Liver (tissue), 9 donors: ENCODE data around the gene RAB29. TPM values are rescaled to one million over a fixed set of nuclear protein-coding genes. Genes with fewer than 3 reads are reported as not detected.

Experiments
- DNase-seq: peaks from one replicate; pipeline ENCODE4 v3.0.0-alpha.2; 2017; ENCODE audit warnings: low spot score
- H3K27ac ChIP-seq, 2 donors: one replicate each; pipeline ENCODE4 v1.7.0; 2013; ENCODE audit warnings: inconsistent platforms in 2 of 2, low read length in 2 of 2, control low read depth in 1 of 2, low read depth in 1 of 2, mild to moderate bottlenecking in 1 of 2
- H3K27me3 ChIP-seq, 4 donors: one replicate each; pipeline versions ENCODE4 v1.6.1 to v1.7.0; 2013; ENCODE audit warnings: low read length in 3 of 4, inconsistent platforms in 1 of 4, mild to moderate bottlenecking in 1 of 4, moderate library complexity in 1 of 4; ENCODE audit not compliant: control insufficient read depth in 4 of 4, insufficient read depth in 4 of 4
- H3K36me3 ChIP-seq, 4 donors: one replicate each; pipeline versions ENCODE4 v1.6.1 to v1.7.0; 2013; ENCODE audit warnings: low read length in 3 of 4, mild to moderate bottlenecking in 3 of 4, low read depth in 1 of 4, moderate library complexity in 1 of 4; ENCODE audit not compliant: control insufficient read depth in 4 of 4, insufficient read depth in 3 of 4
- H3K4me1 ChIP-seq, 4 donors: one replicate each; pipeline versions ENCODE4 v1.6.1 to v1.7.0; 2013; ENCODE audit warnings: low read length in 3 of 4, mild to moderate bottlenecking in 3 of 4, moderate library complexity in 1 of 4; ENCODE audit not compliant: control insufficient read depth in 4 of 4, insufficient read depth in 4 of 4
- H3K4me3 ChIP-seq, 3 donors: one replicate each; pipeline versions ENCODE4 v1.6.1 to v1.7.0; 2013; ENCODE audit warnings: low read length in 3 of 3, control low read depth in 1 of 3, low read depth in 1 of 3, mild to moderate bottlenecking in 1 of 3
- H3K9ac ChIP-seq, 2 donors: one replicate each; pipeline ENCODE4 v1.7.0; 2013; ENCODE audit warnings: low read length in 2 of 2, mild to moderate bottlenecking in 2 of 2, moderate library complexity in 2 of 2, control low read depth in 1 of 2, low read depth in 1 of 2
- H3K9me3 ChIP-seq, 4 donors: one replicate each; pipeline versions ENCODE4 v1.6.1 to v1.7.0; 2013; ENCODE audit warnings: low read length in 3 of 4; ENCODE audit not compliant: control insufficient read depth in 4 of 4
- ATF3 ChIP-seq: IDR thresholded peaks from 2 replicates; pipeline ENCODE4 v1.6.1; 2016; ENCODE audit warnings: antibody characterized with exemption
- CTCF ChIP-seq: fragments of 150-350 bp; IDR thresholded peaks from 2 replicates; pipeline ENCODE4 v1.5.1; 2017; ENCODE audit warnings: improper control_type of control experiment, low read depth, low read length; ENCODE audit not compliant: missing input control
- EGR1 ChIP-seq, 2 donors: IDR thresholded peaks; 2 replicates each; pipeline ENCODE4 v1.6.1; 2016 to 2018; ENCODE audit warnings: antibody characterized with exemption in 2 of 2, low read depth in 2 of 2
- FOXA1 ChIP-seq: IDR thresholded peaks from 2 replicates; pipeline ENCODE4 v1.6.1; 2016; ENCODE audit warnings: antibody characterized with exemption
- FOXA2 ChIP-seq: IDR thresholded peaks from 2 replicates; pipeline ENCODE4 v1.6.1; 2016; ENCODE audit warnings: antibody characterized with exemption
- GABPA ChIP-seq, 2 donors: IDR thresholded peaks in 1 of 2; conservative IDR thresholded peaks in 1 of 2; 2 replicates each; pipeline ENCODE4 v1.6.1; 2016; ENCODE audit warnings: antibody characterized with exemption in 2 of 2, mild to moderate bottlenecking in 1 of 2, moderate library complexity in 1 of 2
- HNF4A ChIP-seq, 2 donors: conservative IDR thresholded peaks; 2 replicates each; pipeline ENCODE4 v1.6.1; 2016; ENCODE audit warnings: antibody characterized with exemption in 2 of 2, mild to moderate bottlenecking in 2 of 2
- HNF4G ChIP-seq: IDR thresholded peaks from 2 replicates; pipeline ENCODE4 v1.6.1; 2016; ENCODE audit warnings: antibody characterized with exemption
- JUND ChIP-seq, 2 donors: IDR thresholded peaks; 2 replicates each; pipeline ENCODE4 v1.6.1; 2016; ENCODE audit warnings: antibody characterized with exemption in 2 of 2
- MAX ChIP-seq: IDR thresholded peaks from 2 replicates; pipeline ENCODE4 v1.6.1; 2016; ENCODE audit warnings: antibody characterized with exemption
- NR2F2 ChIP-seq: IDR thresholded peaks from 2 replicates; pipeline ENCODE4 v1.6.1; 2016; ENCODE audit warnings: antibody characterized with exemption
- RAD21 ChIP-seq, 2 donors: IDR thresholded peaks; 2 replicates each; pipeline ENCODE4 v1.6.1; 2016; ENCODE audit warnings: antibody characterized with exemption in 2 of 2, mild to moderate bottlenecking in 2 of 2
- REST ChIP-seq: IDR thresholded peaks from 2 replicates; pipeline ENCODE4 v1.6.1; 2016; ENCODE audit warnings: antibody characterized with exemption, mild to moderate bottlenecking
- RXRA ChIP-seq, 2 donors: IDR thresholded peaks; 2 replicates each; pipeline ENCODE4 v1.6.1; 2017 to 2018; ENCODE audit warnings: antibody characterized with exemption in 2 of 2, mild to moderate bottlenecking in 1 of 2
- SP1 ChIP-seq: IDR thresholded peaks from 2 replicates; pipeline ENCODE4 v1.6.1; 2018; ENCODE audit warnings: antibody characterized with exemption, mild to moderate bottlenecking
- TAF1 ChIP-seq: conservative IDR thresholded peaks from 2 replicates; pipeline ENCODE4 v1.6.1; 2016; ENCODE audit warnings: antibody characterized with exemption, mild to moderate bottlenecking
- YY1 ChIP-seq: IDR thresholded peaks from 2 replicates; pipeline ENCODE4 v1.6.1; 2016; ENCODE audit warnings: antibody characterized with exemption, mild to moderate bottlenecking
- ZBTB33 ChIP-seq: IDR thresholded peaks from 2 replicates; pipeline ENCODE4 v1.6.1; 2016; ENCODE audit warnings: antibody characterized with exemption
- WGBS: extraction: QIAGEN DNeasy Blood & Tissue Kit; methylation state at CpG from one replicate; pipeline ENCODE4 v1.1.7; 2013; 5-methylcytosine and 5-hydroxymethylcytosine counted together
- polyA plus RNA-seq, 2 donors: library from polyadenylated mRNA; stranded (reverse) in 1 of 2; unstranded in 1 of 2; fragments of 200-250 nt in 1 of 2; fragments of >200 nt in 1 of 2; fragmentation: Nextera tagmentation in 1 of 2; extraction: Ambion mirVana in 1 of 2; gene quantifications; one replicate each; pipeline versions ENCODE4 v1.2.1 to v1.2.3, GENCODE V29; 2013 to 2015
- total RNA-seq, 2 donors: library from RNA; depleted of rRNA; stranded (reverse); fragments of >200 nt; gene quantifications; one replicate each; pipeline ENCODE4 v1.2.3, GENCODE V29; 2014
- donor health status: healthy.
- donor health status: healthy.
- donor health status: healthy.
- donor health status: healthy.
- donor health status: healthy.

The RAB29 gene
- total and polyA plus RNA-seq, 4 donors, result 11.0 to 25.0 (median 16.0) TPM

GRCh38 chr1:205822397-205822796, 47.1 kb upstream of the RAB29 start:
- peaks cover 0 to 7% (median 0%) of the 10 kb centered on the region in 4 donors for H3K4me1 ChIP-seq
- H3K27ac ChIP-seq, result no peak overlapping the region
- no peaks in the 10 kb centered on the region for H3K9me3 ChIP-seq
- no peak for DNase-seq
- H3K36me3 ChIP-seq, result no peaks in the 10 kb centered on the region
- no peak overlapping the region for H3K4me3 ChIP-seq
- WGBS, result 95% methylated on average over 2 of the region's 2 CpGs
- no peaks in the 10 kb centered on the region for H3K27me3 ChIP-seq
- TF ChIP-seq TAF1 (no peak), ATF3 (no peak), CTCF (no peak), YY1 (no peak), FOXA1 (no peak), HNF4G (no peak), ZBTB33 (no peak), GABPA (IDR thresholded peaks at IDR 0.05 in 1 of 2, conservative IDR thresholded peaks at IDR 0.05 in 1 of 2) (no peak), NR2F2 (no peak), SP1 (no peak), REST (no peak), MAX (no peak), RAD21 (IDR thresholded peaks at IDR 0.05) (no peak), FOXA2 (no peak), RXRA (IDR thresholded peaks at IDR 0.05) (no peak), HNF4A (conservative IDR thresholded peaks at IDR 0.05) (no peak), JUND (IDR thresholded peaks at IDR 0.05) (no peak), EGR1 (IDR thresholded peaks at IDR 0.05; ENCODE audit: low read depth in 2 of 2) (no peak)
- H3K9ac ChIP-seq, result no peak overlapping the region
